ENCODE results near the gene ADSS1.

Gene ADSS1

GRCh38 chr14:104697892-104698583 is 26.0 kb upstream of the ADSS1 start:
- no peak for DNase-seq (ENCODE audit: low read depth)
- no peak overlapping the region for H3K4me3 ChIP-seq (ENCODE audit: low read depth, low read length)

- no peak for DNase-seq (ENCODE audit: low read depth)
- no peak overlapping the region for H3K4me3 ChIP-seq (ENCODE audit: low read depth, low read length)
Measured at GRCh38 chr14:104698688-104699425, 25.2 kb upstream of the ADSS1 start.

- H3K4me3 ChIP-seq (ENCODE audit: low read depth, low read length): no peak overlapping the region
- no peak for DNase-seq (ENCODE audit: low read depth)
Measured at GRCh38 chr14:104699426-104699748, 24.6 kb upstream of the ADSS1 start.

- DNase-seq (ENCODE audit: low read depth): no peak
- no peak overlapping the region for H3K4me3 ChIP-seq (ENCODE audit: low read depth, low read length)
Measured at GRCh38 chr14:104700225-104700651, 23.8 kb upstream of the ADSS1 start.

GRCh38 chr14:104700747-104701217 is 23.2 kb upstream of the ADSS1 start:
- H3K4me3 ChIP-seq (ENCODE audit: low read depth, low read length): no peak overlapping the region
- DNase-seq (ENCODE audit: low read depth): no peak

- H3K4me3 ChIP-seq (ENCODE audit: low read depth, low read length): no peak overlapping the region
Measured at GRCh38 chr14:104701383-104702076, 22.5 kb upstream of the ADSS1 start.

GRCh38 chr14:104702106-104702505 is 21.9 kb upstream of the ADSS1 start:
- DNase-seq (ENCODE audit: low read depth): no peak

More at GRCh38 chr14:104701383-104702076, 22.5 kb upstream of the ADSS1 start:
- DNase-seq (ENCODE audit: low read depth): no peak

GRCh38 chr14:104702673-104703072 is 21.4 kb upstream of the ADSS1 start:
- DNase-seq (ENCODE audit: low read depth): no peak
- H3K4me3 ChIP-seq (ENCODE audit: low read depth, low read length): no peak overlapping the region

More at GRCh38 chr14:104702106-104702505, 21.9 kb upstream of the ADSS1 start:
- no peak overlapping the region for H3K4me3 ChIP-seq (ENCODE audit: low read depth, low read length)

GRCh38 chr14:104703269-104703668 is 20.8 kb upstream of the ADSS1 start:
- H3K4me3 ChIP-seq (ENCODE audit: low read depth, low read length): no peak overlapping the region
- DNase-seq (ENCODE audit: low read depth): no peak

- DNase-seq (ENCODE audit: low read depth): no peak
- H3K4me3 ChIP-seq (ENCODE audit: low read depth, low read length): no peak overlapping the region
Measured at GRCh38 chr14:104704252-104704651, 19.8 kb upstream of the ADSS1 start.

- no peak overlapping the region for H3K4me3 ChIP-seq (ENCODE audit: low read depth, low read length)
- no peak for DNase-seq (ENCODE audit: low read depth)
Measured at GRCh38 chr14:104705340-104706047, 18.5 kb upstream of the ADSS1 start.

- DNase-seq (ENCODE audit: low read depth): no peak
Measured at GRCh38 chr14:104706733-104707607, 17.1 kb upstream of the ADSS1 start.

GRCh38 chr14:104707608-104708595 is 16.1 kb upstream of the ADSS1 start:
- H3K4me3 ChIP-seq (ENCODE audit: low read depth, low read length): no peak overlapping the region
- no peak for DNase-seq (ENCODE audit: low read depth)

More at GRCh38 chr14:104706733-104707607, 17.1 kb upstream of the ADSS1 start:
- H3K4me3 ChIP-seq (ENCODE audit: low read depth, low read length): no peak overlapping the region

- no peak overlapping the region for H3K4me3 ChIP-seq (ENCODE audit: low read depth, low read length)
- DNase-seq (ENCODE audit: low read depth): no peak
Measured at GRCh38 chr14:104708606-104709268, 15.3 kb upstream of the ADSS1 start.

GRCh38 chr14:104709387-104710039 is 14.5 kb upstream of the ADSS1 start:
- H3K4me3 ChIP-seq (ENCODE audit: low read depth, low read length): no peak overlapping the region
- DNase-seq (ENCODE audit: low read depth): no peak

GRCh38 chr14:104710071-104710735 is 13.8 kb upstream of the ADSS1 start:
- no peak for DNase-seq (ENCODE audit: low read depth)
- no peak overlapping the region for H3K4me3 ChIP-seq (ENCODE audit: low read depth, low read length)

Data from skeletal muscle cell (primary cell).